HUES64 (cell line): ENCODE results near the gene UTF1.
A peak's percentile ranks its signal among the peaks of the same experiment; 100 is the strongest.
"Not testable (repeated sequence)": the region's sequence is repeated elsewhere in the genome, so short reads cannot be mapped to it uniquely, and the experiment has no call there.

ENCODE experiments used
- H3K27ac ChIP-seq: 2 replicates; pipeline ENCODE4 v1.7.0; 2013; ENCODE audit warnings: low read depth, low read length, inconsistent platforms
- H3K27me3 ChIP-seq: 2 replicates; pipeline ENCODE4 v1.6.1; 2013; ENCODE audit warnings: mild to moderate bottlenecking, low read length; ENCODE audit not compliant: insufficient read depth
- H3K36me3 ChIP-seq: 2 replicates; pipeline ENCODE4 v1.6.1; 2013; ENCODE audit warnings: mild to moderate bottlenecking, low read length; ENCODE audit not compliant: insufficient read depth
- H3K4me1 ChIP-seq: 2 replicates; pipeline ENCODE4 v1.6.1; 2013; ENCODE audit warnings: mild to moderate bottlenecking, low read length, moderate library complexity; ENCODE audit not compliant: insufficient read depth
- H3K4me3 ChIP-seq: 2 replicates; pipeline ENCODE4 v1.5.1; 2013; ENCODE audit warnings: mild to moderate bottlenecking, low read length, moderate library complexity
- H3K9ac ChIP-seq: 2 replicates; pipeline ENCODE4 v1.6.1; 2013; ENCODE audit warnings: mild to moderate bottlenecking, low read depth, low read length
- H3K9me3 ChIP-seq: 2 replicates; pipeline ENCODE4 v1.6.1; 2013; ENCODE audit warnings: low read depth, low read length; ENCODE audit not compliant: insufficient read depth
- WGBS: fragments of 150-250, 120-280 bp; methylation state at CpG from one replicate; pipeline ENCODE4 v1.1.7; 2013; ENCODE audit warnings: missing lambda C conversion rate; 5-methylcytosine and 5-hydroxymethylcytosine counted together

The UTF1 gene

DNA sequence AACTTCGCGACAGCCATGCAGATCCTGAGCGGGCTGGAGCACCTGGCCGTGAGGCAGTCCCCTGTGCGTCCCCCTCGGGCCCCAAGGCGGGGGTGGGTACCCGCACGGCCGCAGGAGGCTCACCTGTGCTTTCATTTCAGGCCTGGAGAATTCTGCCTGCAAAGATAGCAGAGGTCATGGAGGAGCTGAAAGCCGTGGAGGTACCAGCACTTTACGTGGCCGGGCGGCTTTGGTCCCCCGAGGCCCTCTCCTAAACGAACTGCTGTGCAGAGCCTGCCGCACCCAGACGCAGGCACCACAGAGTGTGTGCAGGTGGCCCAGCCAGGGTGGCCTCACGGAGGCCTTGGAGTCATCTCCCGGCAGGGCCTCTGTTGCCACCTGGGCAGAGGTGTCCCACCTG lies 11.1 kb upstream of the UTF1 start:
- WGBS = 92% methylated on average over 20 of the region's 20 CpGs
- H3K9ac ChIP-seq = no peak overlapping the region
- no peaks in the 10 kb centered on the region for H3K27me3 ChIP-seq
- H3K27ac ChIP-seq = no peak overlapping the region
- H3K36me3 ChIP-seq = no peaks in the 10 kb centered on the region
- H3K9me3 ChIP-seq = no peaks in the 10 kb centered on the region
- no peak overlapping the region for H3K4me3 ChIP-seq
- H3K4me1 ChIP-seq = peaks cover 3% of the 10 kb centered on the region; the same call in 1 of the 2 replicates

DNA sequence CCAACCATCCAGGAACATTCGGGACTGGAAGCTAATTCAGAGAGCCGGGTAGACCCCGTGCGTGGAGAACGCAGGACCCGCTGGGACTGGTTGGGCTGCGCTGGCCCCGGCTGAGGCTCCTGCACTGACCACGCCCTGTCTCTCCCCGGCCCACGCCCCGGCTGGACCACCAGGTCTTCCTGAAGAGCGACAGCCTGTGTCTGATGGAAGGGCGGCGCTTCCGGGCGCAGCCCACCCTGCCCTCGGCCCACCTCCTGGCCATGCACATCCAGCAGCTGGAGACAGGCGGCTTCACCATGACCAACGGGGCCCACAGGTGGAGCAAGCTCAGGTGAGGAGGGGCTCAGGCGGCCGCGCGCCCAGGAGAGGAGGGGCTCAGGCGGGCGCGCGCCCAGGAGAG lies 10.2 kb upstream of the UTF1 start:
- Histone ChIP-seq H3K9me3 (no peaks in the 10 kb centered on the region), H3K4me3 (peak overlapping the region; percentile 30), H3K9ac (no peak overlapping the region), H3K4me1 (peaks cover 3% of the 10 kb centered on the region; the same call in 1 of the 2 replicates), H3K27ac (peak overlapping the region; percentile 37; the same call in 1 of the 2 replicates), H3K36me3 (no peaks in the 10 kb centered on the region), H3K27me3 (no peaks in the 10 kb centered on the region)
- WGBS = 11% methylated on average over 28 of the region's 28 CpGs

DNA sequence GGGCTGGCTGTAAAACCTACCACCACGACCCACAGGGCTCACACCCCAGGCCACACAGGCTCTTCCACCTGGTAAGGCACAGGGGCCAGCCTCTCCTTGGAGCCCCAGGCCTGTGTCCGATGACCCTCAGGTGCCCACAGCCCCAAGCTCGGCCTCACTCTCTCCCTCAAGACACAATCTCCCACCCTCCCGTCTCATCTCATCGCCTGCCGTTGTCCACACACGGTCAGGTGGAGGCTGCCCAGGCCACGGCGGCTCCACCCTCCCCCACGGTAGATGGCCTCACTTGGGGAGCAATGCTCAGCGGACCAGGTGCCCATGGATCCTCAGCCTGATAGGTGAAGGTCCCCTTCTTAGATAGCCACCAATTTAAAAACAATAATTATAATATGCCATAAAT lies 8.7 kb upstream of the UTF1 start:
- Histone ChIP-seq H3K36me3 (no peaks in the 10 kb centered on the region), H3K9me3 (no peaks in the 10 kb centered on the region), H3K4me3 (no peak overlapping the region), H3K9ac (no peak overlapping the region), H3K27me3 (no peaks in the 10 kb centered on the region), H3K4me1 (peaks cover 3% of the 10 kb centered on the region; the same call in 1 of the 2 replicates), H3K27ac (no peak overlapping the region)
- WGBS = 94% methylated on average over 11 of the region's 11 CpGs

DNA sequence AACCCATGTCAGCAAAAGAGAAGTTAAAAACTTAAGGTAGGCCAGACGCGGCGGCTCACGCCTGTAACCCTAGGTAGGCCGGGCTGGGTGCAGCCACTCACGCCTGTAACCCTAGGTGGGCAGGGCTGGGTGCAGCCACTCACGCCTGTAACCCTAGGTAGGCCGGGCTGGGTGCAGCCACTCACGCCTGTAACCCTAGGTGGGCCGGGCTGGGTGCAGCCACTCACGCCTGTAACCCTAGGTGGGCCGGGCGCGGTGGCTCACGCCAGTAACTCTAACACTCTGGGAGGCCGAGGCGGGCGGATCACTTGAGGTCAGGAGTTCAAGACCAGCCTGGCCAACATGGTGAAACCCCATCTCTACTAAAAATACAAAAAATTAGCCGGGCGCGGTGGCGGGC lies 8.3 kb upstream of the UTF1 start:
- not testable (repeated sequence) for H3K9me3 ChIP-seq, H3K27ac ChIP-seq, H3K4me3 ChIP-seq, H3K36me3 ChIP-seq, H3K4me1 ChIP-seq, H3K9ac ChIP-seq, H3K27me3 ChIP-seq
- 86% methylated on average over 15 of the region's 22 CpGs for WGBS

DNA sequence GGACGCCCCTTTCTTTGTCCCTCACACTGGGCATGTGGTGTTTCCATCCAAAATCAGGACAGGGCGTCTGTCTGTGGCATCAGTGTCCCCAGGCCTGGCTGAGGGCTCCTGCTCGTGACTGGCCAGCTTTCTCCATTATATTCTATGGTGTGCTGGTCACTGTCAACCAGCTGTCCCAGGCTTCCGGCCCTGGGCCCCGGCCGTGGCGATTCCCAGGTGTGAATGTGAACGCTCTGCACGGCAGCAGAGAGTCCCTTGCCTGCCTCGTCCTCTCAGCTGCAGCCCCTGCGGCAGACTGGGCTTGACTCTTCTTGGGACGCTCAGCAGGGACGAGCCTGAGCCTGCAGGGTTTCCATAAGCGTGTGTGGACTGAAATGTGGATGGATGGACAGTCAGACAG lies 5.9 kb upstream of the UTF1 start:
- Histone ChIP-seq H3K9ac (no peak overlapping the region), H3K36me3 (no peaks in the 10 kb centered on the region), H3K27me3 (peaks cover 11% of the 10 kb centered on the region), H3K4me3 (no peak overlapping the region), H3K4me1 (peaks cover 3% of the 10 kb centered on the region; the same call in 1 of the 2 replicates), H3K27ac (no peak overlapping the region), H3K9me3 (no peaks in the 10 kb centered on the region)
- 87% methylated on average over 14 of the region's 14 CpGs for WGBS

DNA sequence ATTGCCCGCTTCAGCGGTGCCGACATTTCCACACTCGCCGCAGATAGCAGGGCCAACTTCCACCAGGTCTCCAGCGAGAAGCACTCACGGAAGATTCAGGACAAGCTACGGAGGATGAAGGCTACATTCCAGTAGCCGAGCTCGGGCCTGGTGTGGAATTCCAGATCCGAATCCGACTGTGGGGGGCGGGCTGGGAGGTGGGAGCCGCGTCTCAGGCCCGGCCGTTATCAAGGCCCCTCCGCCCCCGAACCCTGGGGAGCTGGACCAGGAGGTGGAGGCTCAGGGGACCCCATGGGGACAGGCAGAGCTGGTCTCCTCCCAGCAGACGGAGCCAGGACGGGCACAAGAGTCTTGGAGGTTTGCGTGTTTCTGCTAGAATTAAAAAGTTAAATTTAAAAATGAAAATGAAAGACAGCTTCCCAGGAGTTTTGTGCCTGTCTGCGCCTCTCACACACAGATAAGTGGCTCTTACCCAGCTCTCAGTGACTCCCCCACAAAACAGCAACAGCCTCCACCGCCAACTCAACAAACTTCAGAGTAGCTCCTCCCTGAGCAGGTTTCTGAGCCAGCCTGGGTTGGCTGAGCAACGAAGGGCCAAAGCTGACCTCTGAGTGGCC lies 5.2 kb upstream of the UTF1 start:
- no peaks in the 10 kb centered on the region for H3K4me1 ChIP-seq
- H3K36me3 ChIP-seq = no peaks in the 10 kb centered on the region
- H3K27me3 ChIP-seq = peaks cover 19% of the 10 kb centered on the region
- no peak overlapping the region for H3K9ac ChIP-seq
- H3K27ac ChIP-seq = no peak overlapping the region
- WGBS = 73% methylated on average over 25 of the region's 25 CpGs
- H3K9me3 ChIP-seq = no peaks in the 10 kb centered on the region
- H3K4me3 ChIP-seq = no peak overlapping the region

DNA sequence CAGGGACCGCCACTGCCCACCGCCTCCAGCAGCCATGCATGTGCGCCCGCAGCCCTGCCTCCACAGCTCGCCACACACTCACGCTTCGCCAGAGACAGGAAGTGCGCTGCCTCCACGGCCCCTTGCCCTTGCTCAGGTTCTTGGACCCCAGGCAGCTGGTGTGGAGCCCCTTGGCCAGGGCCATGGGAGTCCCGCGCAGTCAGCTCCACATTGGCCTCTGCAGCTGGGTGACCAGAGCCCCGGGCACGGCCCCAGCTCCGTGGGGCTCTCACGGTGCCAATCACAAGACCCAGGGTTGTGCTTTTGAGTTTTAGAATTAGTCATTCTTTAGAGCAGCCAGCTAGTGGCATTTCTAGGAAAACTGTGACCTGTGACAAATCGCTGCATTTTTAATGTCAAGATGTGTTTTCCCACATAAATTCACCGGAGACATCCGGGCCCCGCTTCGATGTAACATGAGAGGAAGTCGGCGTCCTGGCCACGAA lies 4.3 kb upstream of the UTF1 start:
- 0 out of 2 replicates have a peak overlapping the region, but pooled peaks have one; percentile 19 for H3K9ac ChIP-seq

DNA sequence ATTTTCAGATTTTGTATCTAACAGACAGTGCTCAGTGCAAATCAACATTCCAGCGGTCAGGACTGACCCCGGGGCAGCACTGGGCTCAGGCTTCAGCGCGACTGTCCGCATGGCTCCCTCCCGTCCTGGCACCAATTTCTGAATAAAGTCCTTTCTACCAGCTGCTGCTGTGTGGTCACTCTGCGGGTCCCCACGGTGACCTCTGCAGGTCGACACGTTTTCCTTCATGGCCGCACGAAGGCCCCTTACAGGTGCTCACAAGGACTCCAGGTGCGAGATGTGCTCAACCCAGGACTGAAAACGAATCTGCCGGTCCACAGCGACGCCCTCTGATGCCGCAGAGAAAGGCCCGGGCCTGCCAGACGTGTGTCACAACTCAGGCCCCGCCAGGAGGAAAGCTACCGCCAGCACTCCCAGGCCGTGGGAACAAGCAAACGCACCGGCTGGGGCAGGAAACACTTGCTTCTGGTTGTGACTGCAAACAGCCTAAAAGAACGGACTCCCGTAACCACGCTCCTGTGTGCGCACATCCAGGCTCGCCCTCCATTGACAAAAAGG lies 3.7 kb upstream of the UTF1 start:
- Histone ChIP-seq H3K27me3 (peaks cover 32% of the 10 kb centered on the region), H3K9me3 (no peaks in the 10 kb centered on the region), H3K27ac (no peak overlapping the region), H3K4me3 (no peak overlapping the region), H3K4me1 (no peaks in the 10 kb centered on the region), H3K36me3 (no peaks in the 10 kb centered on the region), H3K9ac (0 out of 2 replicates have a peak overlapping the region, but pooled peaks have one; percentile 19)
- 87% methylated on average over 30 of the region's 30 CpGs for WGBS

More for the DNA sequence above, 4.3 kb upstream of the UTF1 start:
- H3K36me3 ChIP-seq = no peaks in the 10 kb centered on the region
- no peaks in the 10 kb centered on the region for H3K9me3 ChIP-seq
- peaks cover 27% of the 10 kb centered on the region for H3K27me3 ChIP-seq
- 96% methylated on average over 23 of the region's 23 CpGs for WGBS
- H3K4me3 ChIP-seq = no peak overlapping the region
- H3K27ac ChIP-seq = no peak overlapping the region
- H3K4me1 ChIP-seq = no peaks in the 10 kb centered on the region

DNA sequence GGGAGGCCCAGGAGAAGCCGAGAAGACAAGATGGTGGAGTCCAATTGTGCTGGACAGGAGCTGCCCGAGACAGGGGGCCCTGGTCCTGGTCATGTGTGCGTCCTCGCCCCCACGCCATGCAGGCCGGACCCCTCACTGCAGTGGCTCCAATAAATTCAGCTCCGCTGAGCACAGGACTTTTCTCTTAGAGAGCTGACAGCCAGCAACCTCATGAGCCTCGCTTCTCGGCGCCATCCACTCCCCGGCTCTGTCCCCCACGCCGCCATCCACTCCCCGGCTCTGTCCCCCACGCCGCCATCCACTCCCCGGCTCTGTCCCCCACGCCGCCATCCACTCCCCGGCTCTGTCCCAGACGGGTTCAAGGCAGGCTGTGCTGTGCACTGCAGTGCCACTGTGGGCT lies 2.8 kb upstream of the UTF1 start:
- no peak overlapping the region for H3K4me3 ChIP-seq
- no peak overlapping the region for H3K9ac ChIP-seq
- no peak overlapping the region for H3K27ac ChIP-seq
- peaks cover 41% of the 10 kb centered on the region for H3K27me3 ChIP-seq
- no peaks in the 10 kb centered on the region; the same call in 1 of the 2 replicates for H3K4me1 ChIP-seq
- no peaks in the 10 kb centered on the region for H3K9me3 ChIP-seq
- H3K36me3 ChIP-seq = no peaks in the 10 kb centered on the region
- 95% methylated on average over 21 of the region's 21 CpGs for WGBS

DNA sequence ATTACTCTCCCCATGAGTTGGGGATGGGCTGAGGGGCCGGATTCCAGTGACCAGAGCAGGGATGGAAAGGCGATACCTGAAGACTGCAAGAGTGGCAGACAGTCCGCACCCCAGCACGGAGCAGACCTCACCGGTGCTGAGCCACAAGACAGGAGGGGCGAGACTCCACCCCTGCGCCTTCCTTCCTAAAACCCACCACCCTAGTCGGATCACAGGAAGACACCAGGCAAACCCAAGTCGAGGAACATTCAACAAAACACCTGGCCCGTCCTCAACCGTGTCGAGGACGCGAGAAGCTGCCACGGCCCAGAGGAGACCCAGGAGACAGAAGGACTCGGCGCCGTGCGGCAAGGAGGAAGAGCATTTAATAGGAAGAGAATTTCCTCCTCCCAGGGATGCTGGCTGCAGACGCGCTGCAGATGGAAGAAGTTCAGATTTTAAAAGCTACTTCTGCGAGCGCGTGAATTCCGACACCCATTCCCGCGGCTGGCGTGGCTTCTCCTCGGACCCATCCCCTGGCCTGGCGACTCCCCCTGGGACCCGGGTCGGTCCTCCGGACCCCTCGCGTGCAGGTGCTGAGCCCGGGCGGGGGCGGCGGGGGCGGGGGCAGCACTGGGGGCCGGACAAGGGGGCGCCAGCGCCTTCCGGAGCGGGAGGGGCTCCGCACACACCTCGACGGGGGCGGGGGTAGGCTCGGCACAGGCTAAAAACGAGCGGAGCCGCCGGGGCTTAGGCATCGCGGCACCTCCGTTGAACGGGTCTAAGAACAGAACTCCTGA lies 563 bp upstream of the UTF1 start:
- Histone ChIP-seq H3K36me3 (no peaks in the 10 kb centered on the region), H3K27me3 (peaks cover 60% of the 10 kb centered on the region), H3K27ac (no peak overlapping the region), H3K4me3 (peak overlapping the region; percentile 47), H3K9me3 (no peaks in the 10 kb centered on the region), H3K9ac (no peak overlapping the region), H3K4me1 (no peaks in the 10 kb centered on the region; the same call in 1 of the 2 replicates)
- WGBS = 8% methylated on average over 58 of the region's 58 CpGs
